GM10266 (cell line): ENCODE results near the gene MTG2.

Experiments
- DNase-seq: peaks from one replicate; pipeline ENCODE4 v3.0.0; 2012; ENCODE audit errors: extremely low spot score
- TF ChIP-seq, protein P1 (sequence below): IDR thresholded peaks from 2 replicates; pipeline ENCODE4 v1.5.1; 2012; ENCODE audit warnings: mild to moderate bottlenecking, low read depth; ENCODE audit not compliant: control insufficient read depth, insufficient read depth; ENCODE audit errors: missing control alignments

The MTG2 gene

DNA sequence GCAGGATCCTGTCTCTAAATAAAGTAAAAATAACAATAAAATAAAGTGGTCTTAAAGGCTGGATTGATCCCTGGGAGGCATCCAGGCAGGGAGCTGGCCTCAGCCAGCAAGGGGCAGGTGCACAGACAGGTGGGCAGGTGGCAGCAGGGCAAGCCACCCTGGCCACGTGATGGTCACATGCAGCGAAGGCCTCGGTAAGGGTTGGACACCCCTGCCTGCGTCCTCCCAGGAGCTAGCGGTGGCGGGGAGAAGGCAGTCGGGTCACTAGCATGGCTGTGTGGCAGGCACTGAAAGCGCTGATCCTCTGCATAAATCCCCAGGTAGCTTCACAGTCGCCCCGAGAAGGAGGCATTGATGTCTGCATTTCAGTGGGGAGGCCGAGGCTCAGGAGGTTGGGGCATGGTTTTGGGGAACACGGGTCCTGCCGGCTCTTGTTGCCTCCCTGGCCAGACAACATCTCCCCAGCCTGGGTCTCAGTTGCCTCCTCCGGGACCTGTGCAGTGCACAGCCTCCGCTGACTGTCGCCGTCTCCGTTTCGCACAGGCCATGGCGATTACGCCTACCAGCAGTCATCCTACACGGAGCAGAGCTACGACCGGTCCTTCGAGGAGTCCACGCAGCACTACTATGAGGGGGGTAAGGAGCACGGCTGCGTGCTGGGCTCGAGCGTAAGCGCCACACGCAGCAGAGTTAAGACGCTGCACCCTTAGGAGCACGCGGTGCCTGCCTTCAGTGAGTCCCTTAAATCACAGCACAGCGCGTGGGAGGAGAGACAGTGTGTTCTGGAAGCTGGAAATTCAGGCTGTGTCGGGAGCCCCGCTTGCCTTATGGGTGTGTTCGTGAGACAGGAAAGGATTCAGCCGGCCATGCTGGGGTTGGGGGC lies 17.7 kb upstream of the MTG2 start:
- DNase-seq, result no peak
- TF ChIP-seq, protein P1, sequence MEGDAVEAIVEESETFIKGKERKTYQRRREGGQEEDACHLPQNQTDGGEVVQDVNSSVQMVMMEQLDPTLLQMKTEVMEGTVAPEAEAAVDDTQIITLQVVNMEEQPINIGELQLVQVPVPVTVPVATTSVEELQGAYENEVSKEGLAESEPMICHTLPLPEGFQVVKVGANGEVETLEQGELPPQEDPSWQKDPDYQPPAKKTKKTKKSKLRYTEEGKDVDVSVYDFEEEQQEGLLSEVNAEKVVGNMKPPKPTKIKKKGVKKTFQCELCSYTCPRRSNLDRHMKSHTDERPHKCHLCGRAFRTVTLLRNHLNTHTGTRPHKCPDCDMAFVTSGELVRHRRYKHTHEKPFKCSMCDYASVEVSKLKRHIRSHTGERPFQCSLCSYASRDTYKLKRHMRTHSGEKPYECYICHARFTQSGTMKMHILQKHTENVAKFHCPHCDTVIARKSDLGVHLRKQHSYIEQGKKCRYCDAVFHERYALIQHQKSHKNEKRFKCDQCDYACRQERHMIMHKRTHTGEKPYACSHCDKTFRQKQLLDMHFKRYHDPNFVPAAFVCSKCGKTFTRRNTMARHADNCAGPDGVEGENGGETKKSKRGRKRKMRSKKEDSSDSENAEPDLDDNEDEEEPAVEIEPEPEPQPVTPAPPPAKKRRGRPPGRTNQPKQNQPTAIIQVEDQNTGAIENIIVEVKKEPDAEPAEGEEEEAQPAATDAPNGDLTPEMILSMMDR, result no peak

DNA sequence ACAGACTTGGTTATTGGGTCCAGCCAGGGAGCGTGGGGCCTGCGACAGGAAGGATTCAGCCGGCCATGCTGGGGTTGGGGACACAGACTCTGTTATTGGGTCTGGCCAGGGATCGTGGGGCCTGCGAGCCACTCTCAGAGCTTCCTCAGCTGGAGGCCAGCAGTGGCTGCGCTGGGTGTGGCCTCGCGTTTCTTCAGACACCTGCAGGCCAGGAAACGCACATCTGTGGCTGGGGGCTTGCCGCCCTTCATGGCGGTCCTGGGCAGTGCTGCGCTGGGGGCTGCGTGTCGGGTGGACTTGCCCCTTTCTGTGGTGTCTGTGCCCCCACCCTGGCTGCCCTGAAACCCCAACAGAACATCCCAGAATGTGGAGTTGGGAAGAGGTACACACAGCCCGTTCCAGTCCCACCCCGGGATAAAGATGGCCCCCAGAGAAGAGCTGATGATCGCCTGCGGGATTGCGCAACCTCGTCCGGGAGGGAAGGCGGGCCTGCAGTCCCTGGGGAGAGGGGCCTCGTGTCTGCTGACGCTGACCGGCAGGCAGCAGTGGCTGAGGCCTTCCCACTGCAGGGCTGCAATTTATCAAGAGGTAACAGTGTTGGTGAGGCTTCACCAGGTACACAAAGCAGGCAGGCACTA lies 16.9 kb upstream of the MTG2 start:
- TF ChIP-seq, protein P1, result no peak

DNA sequence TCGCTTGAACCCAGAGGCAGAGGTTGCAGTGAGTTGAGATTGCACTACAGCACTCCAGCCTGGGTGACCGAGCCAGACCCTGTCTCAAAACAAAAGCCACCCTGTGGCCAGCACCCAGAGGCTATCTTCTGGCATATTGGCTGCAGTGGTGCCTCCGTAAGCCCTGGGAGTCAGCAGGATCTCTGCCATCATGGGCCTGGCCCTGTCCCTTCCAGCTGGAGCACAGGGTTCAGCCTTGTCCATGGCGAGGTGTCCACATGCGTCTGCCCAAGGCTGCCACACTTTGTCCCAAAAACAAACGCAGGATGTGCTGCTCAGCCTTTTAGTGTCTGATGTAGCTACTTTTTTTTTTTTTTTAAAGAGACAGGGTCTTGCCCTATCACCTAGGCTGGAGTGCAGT lies 15.4 kb upstream of the MTG2 start:
- no peak for DNase-seq
- TF ChIP-seq, protein P1, result no peak

More for the DNA sequence above, 16.9 kb upstream of the MTG2 start:
- no peak for DNase-seq

DNA sequence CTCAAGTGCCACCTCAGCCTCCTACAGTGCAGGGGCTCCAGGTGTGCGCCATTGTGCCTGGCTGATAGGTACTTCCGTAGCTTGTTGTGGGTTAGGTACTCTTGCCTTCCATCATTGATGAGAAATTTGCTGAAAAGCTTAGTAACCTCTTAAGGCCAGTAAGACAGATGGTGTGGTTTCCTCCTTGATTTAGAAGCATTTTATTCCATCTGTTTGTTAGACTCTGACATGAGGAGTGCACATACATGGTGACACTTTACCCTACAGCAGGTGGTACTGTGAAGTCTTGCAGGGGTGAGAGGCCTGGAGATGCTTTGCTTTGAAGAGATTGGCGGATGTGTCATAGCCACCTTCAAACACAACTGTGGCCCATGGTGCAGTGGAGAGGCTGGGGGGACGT lies 14.8 kb upstream of the MTG2 start:
- DNase-seq, result no peak
- TF ChIP-seq, protein P1, result no peak

DNA sequence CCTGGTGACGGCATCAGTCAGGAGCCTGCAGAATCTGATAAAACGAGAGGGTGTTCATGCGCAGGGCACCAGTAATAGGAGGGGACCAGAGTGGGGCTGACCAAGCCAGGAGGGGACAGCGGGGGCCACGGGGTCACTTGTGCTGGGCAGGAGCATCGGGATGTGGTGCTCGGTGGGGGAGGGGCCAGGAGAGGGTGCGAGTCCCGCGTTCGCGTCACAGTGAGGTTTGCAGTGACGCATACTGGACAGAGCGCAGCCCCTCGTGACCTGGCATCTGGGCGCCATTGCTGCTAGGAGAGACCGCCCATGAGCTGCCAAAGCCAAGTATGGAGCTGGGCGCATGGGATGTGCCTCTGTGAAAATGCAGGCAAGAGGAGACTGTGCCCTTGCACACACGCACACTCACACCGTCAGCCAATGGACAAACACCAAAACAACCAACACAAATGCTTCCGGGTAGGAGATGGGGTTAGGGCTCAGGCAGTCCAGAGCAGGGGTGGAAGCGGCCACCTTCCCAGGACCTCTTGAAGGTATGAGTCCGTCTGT lies 13.9 kb upstream of the MTG2 start:
- DNase-seq, result no peak
- TF ChIP-seq, protein P1, result no peak

DNA sequence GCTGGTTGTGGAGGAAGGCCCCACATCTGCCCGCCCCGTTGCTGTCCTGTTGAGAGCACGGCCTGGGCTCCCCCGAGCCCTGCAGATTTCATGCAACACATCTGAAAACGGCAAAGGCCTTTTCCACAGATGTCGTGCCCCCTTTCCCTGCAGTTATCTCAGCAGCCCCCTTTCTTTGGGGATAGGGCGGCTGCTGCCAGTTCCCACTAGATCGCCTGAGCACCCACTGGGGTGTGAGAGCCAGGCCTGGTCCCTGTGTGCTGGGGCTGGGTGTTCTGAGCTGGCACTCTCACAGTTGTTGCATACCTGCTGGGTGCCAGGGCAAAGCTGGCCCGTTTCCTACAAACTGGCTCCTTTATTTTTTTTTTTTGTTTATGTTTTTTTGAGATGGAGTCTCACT lies 12.3 kb upstream of the MTG2 start:
- DNase-seq, result no peak
- TF ChIP-seq, protein P1, result no peak

DNA sequence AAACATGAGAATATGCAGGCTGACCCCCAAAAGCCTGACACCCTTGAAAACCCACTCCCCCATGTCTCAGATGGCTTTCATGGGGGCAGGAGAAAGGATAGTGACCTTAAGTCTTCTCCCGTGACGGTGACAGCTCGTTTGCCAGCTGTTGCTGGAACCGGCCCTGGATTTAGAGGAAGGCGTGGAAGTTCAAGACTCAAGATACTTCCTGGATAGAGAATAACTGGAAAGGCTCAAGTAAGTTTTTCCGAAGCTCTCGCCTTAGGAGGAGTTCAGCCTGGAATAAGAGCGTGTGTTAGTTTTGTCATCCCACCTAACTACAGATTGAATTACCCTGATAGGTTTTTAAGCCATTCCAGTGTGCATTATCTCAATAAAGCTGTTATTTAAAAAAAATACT lies 11.6 kb upstream of the MTG2 start:
- no peak for DNase-seq
- TF ChIP-seq, protein P1, result no peak
